NCI-H2107 treated with DMSO at 0.1 percent for 48 hours (cell line): ENCODE data around the gene NPNT.
"Not testable (repeated sequence)": the region's sequence is repeated elsewhere in the genome, so short reads cannot be mapped to it uniquely, and the experiment has no call there.

ENCODE experiments used
- DNase-seq: peaks from one replicate; lab custom pipeline; 2025; ENCODE audit not compliant: unreplicated experiment; lab: John Stamatoyannopoulos, UW

NPNT gene, protein sequence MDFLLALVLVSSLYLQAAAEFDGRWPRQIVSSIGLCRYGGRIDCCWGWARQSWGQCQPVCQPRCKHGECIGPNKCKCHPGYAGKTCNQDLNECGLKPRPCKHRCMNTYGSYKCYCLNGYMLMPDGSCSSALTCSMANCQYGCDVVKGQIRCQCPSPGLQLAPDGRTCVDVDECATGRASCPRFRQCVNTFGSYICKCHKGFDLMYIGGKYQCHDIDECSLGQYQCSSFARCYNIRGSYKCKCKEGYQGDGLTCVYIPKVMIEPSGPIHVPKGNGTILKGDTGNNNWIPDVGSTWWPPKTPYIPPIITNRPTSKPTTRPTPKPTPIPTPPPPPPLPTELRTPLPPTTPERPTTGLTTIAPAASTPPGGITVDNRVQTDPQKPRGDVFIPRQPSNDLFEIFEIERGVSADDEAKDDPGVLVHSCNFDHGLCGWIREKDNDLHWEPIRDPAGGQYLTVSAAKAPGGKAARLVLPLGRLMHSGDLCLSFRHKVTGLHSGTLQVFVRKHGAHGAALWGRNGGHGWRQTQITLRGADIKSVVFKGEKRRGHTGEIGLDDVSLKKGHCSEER

DNA sequence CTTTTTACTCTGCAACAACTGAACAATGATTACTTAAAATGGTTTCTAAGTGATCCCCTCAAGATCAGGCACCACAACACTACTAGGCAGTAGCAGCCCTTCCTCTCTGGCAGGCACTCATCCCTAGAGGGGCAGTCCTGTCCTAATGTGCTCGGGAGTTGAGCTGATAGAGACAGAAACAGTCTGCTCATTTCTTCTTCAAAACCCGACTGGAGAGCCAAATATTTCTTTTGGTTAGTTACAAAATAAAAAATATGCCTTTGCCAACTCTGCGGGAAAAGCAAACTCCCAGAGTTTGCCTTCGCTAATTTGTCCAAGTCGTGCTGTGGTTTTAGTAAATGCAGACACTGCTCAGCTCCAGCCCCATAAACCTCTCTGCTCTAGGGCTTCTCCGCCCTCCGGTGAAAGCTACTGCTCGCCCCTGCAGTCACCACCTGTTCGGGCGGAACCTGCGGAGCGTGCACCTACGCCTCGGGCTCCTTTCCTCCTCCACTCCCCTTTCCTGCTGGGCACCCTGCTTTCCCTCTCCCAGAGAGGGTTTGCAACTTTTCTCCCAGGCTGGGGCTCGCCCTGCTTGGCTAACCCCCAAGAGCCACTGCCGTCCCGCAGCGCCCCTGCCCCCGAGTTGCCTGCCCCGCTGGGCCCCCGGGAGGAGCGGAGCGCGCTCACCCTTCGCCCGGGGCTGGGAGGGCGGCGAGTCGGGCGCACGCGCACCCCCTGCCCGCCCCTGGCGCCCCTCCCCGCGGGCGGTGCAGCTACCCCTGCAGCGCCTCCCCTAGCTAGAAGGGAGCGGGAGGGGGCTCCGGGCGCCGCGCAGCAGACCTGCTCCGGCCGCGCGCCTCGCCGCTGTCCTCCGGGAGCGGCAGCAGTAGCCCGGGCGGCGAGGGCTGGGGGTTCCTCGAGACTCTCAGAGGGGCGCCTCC lies at the start of gene NPNT:
Gene NPNT (plus strand): TSS at position 812 of the 923 bp plus-strand sequence. CDS start 182 bp downstream, outside the sequence.
- DNase-seq = peak; percentile 30

DNA sequence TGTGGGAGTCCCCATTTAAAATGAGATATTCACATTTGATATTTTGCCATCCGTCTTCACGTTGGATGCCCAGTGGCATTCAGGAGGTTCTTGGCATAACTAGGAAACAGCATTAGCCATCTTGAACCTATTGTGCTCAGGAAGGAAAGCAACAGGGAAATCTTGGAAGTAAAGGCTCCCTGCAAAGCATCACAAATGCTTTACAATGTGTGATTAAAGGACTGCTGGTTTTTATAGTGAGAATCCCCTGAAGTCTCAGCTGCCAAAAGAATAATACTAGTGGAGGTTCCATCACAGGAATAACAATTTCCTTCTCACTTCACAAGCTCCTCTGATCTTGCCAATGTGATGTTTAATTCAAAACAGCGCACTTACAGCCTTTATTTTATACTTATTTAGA lies 49.7 kb upstream of the NPNT start:
- no peak for DNase-seq

DNA sequence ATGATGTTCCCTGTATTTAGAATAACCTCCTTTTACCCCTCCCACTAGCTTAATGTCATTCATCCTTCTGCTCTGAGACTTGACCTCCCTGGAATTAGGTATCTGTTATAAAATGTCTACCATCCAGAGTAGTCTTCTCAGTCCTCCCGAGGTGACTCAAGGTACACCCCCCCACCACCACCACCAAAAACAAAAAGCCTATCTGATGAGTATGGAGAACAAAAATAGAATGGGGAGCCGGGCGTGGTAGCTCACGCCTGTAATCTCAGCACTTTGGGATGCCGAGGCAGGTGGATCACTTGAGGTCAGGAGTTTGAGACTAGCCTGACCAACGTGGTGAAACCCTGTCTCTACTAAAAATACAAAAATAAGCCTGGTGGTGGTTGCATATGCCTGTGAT lies 46.9 kb upstream of the NPNT start:
- not testable (repeated sequence) for DNase-seq

DNA sequence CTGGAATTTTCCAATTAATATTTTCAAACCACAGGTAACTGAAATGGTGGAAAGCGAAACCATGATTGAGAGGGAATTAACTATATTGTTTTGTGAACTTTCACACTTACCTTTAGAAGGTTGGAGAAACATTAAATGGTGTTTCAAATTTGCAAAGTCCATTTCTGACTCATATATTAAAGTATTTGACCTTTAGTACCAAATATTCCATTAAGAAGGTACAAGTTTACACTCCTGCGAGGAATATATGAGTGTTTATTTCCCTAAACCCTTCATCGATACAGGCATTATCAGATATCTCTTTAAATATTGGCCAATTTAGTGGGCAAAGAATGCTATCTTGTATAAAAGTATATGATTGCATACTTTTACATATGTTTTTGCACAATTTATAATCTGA lies 44.1 kb upstream of the NPNT start:
- no peak for DNase-seq

DNA sequence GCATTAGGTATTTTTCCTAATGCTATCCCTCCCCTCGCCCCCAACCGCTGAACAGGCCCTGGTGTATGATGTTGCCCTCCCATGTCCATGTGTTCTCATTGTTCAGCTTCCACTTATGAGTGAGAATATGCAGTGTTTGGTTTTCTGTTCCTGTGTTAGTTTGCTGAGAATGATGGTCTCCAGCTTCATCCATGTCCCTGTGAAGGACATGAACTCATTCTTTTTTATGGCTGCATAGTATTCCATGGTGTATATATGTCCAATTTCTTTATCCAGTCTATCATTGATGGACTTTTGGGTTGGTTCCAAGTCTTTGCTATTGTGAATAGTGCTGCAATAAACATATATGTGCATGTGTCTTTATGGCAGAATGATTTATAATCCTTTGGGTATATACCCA lies 43.0 kb upstream of the NPNT start:
- DNase-seq = not testable (repeated sequence)

DNA sequence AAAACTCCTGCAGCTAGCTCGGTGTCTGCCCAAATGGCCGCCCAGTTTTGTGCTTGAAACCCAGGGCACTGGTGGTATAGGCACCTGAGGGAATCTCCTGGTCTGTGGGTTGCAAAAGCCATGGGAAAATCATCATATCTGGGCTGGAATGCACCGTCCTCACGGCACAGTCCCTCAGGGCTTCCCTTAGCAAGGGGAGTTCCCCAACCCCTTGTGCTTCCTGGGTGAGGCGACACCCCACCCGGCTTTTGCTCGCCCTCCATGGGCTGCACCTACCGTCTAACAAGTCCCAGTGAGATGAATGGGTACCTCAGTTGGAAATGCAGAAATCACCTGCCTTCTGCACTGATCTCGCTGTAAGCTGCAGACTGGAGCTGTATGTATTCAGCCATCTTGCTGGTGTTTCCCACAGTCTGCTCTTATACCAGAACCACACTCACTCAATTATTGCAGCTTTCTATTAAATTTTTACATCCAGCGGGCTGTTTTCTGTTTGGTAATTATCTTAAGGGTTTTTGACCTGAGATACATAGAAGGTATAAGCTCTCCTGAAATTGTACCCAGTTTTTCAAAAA lies 36.7 kb upstream of the NPNT start:
- no peak for DNase-seq

DNA sequence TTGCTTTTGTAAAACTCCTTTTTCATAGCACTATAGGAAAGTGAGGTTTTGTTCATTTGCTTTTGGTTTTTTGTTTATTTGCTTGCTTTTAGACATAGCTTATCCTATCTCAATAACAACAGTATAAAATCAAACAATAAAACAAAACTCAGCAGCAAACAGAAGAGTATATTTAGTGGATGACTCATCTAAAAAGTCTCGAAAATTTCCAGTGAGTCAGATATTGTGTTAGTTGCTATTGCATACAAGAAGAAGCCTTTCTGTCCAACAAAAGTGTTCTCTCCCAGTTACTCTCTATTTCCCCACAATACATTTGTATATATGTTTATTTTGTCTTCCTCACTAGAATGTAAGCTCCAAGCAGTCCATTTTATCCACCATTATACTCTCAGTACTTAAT lies 36.0 kb upstream of the NPNT start:
- DNase-seq = no peak

DNA sequence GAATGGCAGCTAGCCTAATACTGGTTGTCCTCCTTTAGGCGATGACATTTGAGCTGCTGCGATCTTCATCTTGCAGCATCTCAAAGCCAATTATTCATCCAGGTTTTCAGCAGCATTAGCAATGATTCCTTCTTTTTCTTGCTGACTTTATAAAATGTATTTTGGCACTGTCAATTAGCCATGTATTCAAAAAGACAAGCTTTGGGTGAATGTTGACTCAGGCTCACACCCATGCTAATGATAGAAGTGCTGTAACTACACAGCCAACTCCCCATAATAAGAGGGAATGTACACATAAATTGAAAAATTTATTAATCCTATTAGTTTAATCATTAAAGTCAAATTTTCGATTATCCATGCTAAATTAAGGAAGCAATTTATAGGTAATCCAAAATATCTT lies 24.3 kb upstream of the NPNT start:
- no peak for DNase-seq

DNA sequence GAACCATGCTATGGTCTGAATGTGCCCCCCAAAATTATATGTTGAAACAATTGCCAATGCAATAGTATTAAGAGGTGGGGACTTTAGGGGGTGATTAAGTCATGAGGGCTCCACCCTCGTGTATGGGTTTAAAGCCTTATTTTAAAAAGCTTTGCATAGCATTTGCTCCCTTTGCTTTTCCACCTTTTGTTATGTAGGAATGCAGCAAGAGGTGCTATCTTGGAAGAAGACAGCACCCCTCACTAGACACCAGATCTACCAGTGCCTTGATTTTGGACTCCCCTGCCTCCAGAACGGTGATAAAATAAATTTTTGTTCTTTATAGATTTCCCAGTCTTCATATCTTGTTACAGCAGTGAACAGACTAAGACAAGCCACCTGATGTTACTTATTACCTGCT lies 23.3 kb upstream of the NPNT start:
- DNase-seq = no peak

DNA sequence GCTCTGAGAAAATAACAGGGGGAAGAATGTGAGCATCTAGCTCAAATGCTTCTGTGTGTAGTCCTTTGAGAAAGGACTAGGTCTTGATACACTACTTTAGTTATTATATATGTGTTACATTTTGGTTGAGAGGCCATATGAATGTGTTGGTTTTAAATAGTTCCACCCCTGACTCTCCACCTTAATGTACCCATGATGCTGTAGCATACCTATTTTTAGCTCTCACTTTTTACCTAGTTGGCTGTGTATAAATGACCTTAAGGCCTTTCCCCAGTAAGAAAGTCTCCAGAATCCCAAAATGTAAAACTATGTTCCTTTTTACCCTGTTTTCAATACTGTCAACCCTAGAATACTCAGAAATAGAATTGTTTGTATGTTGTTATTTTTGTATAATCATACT lies 20.0 kb upstream of the NPNT start:
- DNase-seq = no peak

DNA sequence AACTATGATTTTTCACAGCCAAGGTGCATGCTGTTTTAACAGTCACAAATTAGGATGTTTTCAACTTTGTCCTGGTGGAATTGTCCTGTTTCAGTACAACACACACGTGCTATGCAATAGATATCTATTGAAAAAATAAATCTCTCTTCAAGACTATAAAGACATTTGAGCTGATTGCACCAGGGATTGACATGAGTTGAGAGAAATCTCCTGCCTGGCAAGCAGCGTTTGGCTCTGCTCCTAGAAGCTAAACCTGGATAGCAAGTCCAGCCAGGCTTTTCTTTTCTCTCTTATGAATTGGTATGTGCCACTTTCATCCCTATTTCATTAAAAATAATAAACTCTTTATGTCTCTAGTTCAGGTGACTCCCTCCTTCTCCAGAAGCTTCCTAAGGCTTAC lies 16.6 kb upstream of the NPNT start:
- no peak for DNase-seq

DNA sequence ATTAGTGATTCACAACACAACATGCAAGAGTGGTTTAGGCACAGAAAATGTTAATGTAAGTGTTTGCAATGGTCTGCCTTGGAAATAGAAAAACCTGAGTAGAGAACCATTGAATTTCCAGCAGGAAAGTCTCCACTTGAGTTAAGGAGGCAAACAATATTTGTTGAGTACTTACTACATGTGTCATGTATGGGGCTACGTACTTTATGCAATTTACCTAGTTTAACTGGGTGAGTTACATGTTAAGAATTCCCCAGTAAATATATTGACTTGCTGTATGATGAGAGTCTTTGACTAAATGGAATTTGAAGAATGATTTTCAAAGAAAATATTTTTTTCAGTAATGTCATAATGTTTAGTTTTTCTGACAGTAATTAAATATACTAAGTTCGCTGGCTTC lies 7.8 kb upstream of the NPNT start:
- DNase-seq = no peak

DNA sequence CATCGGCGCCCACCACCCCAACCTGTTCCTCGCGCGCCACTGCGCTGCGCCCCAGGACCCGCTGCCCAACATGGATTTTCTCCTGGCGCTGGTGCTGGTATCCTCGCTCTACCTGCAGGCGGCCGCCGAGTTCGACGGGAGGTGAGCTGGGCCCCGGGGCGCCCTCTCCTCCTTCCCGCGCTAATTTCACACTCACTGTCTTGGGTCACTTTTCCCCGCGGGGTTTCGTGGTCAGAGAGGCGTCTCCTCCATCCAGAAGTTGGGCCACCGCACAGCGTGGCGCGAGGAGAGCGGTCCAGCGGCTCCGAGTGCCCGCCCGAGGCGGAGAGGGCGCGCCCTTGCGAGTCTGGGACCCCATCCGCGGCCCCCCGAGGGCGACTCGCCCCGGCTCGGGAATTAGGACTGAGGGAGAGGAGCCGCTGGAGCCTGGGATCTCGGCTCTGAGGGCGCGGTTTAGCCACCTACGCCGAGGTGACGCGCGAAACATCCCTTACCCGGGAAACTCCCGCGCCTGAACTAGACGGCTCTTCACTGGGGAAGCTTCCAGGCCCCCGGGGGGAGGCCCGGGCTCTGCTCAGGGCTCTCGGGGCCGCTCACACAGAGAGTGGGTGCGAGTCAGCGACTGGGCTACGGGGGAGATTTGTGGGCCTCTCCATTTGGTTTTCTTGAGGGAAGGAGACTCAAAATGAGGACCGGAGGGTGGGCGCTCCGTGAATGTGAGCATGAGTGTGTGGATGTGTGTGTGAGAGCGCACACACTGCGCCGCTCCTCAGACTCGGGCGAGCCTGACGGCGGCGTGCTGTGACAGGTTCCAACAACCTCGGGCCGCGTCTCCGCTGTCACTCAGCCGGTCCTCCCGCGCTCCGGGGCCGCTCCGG lies 551 bp downstream of the NPNT start:
- no peak for DNase-seq

DNA sequence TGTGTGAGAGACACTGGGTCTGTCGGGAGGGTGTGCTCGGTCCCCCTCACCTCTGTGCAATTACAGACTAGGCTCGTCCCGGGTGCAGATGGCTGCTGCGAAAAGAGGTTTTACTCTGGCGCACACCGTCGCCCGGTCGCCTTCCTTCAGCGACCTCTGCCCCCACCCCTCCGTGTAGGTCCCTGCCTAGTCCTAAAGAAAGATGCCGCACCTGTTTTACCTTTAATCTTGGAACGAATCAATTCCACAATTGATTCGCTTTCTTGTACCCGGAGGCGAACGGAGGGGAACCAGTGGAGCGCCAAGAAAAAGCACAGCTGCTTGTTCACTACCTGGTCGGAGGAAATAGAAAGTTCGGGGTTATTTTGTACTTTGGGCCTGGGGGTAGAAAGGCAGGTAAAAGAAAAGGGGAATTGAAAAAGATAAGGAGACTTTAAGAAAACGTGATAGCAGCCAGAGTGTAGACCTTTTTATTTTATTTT lies 1.2 kb downstream of the NPNT start:
- DNase-seq = no peak

DNA sequence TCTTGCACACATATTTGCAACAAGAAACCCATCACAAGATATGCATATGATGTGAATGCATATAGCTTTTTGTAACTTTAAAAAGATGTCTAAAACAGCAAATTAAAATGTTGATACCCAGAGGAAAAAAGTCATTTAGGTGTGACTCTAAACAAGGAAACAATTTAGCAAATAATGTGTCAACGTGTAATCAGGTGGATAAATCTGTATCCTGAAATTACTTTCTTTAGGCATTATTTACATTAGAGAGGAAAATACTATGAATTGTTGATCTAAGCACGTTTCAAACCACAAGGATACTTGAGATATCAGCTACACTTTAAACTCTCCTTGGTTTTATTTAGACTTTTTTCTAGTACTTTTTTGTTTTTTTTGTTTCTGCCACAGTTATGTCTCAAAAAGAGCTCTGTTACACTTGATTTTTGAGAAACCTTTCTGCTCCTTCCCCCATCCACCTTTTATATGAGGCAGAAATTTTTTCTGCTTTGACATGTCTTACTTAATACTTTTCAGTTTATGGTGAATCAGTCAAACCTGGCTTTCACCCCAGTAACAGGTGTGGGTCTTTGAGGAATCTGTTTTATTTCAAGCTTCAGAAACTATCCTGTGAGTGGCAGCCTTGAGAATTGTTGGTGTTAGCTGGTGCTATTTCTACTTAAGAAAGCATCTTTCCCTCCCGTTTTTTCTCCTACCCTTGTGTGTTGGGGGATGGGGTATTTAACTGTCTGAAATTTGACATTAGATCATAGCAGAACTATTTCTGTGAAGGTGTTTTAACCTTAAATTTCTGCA lies 1.9 kb downstream of the NPNT start:
- no peak for DNase-seq

DNA sequence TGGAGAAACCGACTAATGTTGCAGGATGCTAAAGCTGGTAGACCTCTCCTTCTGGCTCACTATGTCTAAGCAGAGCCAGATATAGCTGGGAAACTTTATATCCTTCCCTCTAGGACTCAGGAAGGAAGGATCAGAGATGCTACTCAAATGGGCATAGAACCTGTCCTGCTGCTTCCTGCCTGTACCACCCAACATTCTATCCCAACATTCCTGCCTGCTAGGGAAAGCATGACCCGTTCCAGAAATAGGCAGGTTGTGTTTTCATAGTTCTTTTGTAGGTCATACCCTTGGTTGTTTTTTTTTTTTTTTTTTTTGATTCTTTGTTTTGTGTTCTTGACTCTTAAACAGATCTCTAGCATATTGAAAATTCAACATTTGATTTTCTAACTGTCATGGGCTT lies 5.3 kb downstream of the NPNT start:
- no peak for DNase-seq

DNA sequence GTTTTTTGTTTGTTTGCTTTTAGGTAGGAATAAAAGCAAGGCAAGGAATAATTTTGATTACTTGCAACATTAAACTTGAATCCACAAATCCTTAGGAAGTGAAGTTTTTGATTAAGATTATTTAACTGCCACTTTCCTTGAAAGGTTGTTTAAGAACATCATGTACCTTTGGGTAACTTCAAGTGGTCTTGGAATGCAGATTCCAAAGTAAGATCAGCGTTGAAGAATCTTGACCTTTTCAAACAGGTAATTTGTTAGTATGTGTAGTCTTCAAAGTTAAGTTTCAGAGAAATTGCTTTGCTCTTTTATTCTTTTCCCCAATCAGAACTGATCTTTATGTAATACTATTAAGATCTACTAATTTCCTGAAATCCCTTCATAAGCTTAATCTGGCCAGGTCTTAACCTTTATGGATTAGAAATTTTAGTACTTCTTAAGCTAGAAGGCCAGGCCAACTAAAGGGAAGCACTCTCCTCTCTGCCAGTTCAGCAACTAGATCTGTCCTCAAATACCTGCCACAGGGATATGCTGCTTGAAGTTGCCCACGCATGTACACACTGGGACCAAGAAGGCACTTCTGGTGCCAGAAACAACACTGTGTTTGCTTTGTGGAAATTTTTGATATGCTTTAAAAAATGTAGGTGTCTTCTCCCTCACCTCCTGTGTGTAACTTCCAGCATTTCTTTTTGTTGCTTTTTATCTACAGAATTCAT lies 7.4 kb downstream of the NPNT start:
- no peak for DNase-seq

DNA sequence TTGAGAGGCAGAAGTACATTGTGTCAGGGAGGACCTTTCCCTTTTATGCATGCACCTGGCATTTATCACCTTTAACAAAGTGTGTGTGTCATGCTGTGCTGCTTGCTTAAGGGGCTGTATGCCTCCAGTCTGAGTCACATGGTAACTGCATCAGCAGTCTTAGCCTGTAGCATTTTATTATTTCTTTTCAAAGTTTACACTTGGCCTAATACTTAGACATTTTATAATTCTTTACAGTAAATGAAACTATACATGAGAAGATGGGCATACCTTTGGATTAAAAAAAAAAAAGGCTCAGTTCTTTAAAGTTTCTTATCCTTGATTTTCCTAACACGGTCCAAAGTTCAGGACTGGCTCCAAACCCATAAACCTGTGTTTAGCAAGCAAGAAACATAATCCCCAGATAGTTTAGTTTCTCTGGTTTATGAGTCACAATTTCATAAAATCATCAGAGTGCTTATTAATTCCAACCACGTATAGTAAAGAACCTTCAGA lies 14.6 kb downstream of the NPNT start:
- DNase-seq = no peak

DNA sequence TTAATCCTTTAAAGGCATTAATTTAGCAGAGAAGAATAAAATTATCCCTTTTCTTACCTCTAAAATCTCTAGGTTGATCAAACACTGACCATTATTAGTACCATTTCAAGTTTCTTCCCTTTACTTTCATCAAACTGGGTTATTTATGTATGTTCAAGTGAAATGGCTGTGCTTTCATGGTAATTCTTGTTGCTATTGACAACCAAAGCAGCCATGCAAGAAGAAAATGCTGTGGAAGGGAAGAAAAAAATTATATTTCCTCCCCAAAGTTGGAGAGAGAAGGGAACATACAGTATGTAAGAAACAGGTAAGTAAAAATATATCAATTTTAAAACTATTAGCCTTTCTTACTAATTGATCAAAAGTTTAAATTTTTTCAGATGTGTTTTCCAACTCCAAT lies 16.2 kb downstream of the NPNT start:
- no peak for DNase-seq
